Measurements from ENCODE around the gene ADGRF5.

The ADGRF5 gene

GRCh38 chr6:46932526-46933319, 11.0 kb upstream of the ADGRF5 start:
- no peak for DNase-seq

GRCh38 chr6:46931416-46931815, 9.7 kb upstream of the ADGRF5 start:
- no peak for DNase-seq

GRCh38 chr6:46930331-46930730, 8.6 kb upstream of the ADGRF5 start:
- DNase-seq = no peak

- no peak for DNase-seq
Measured at GRCh38 chr6:46927066-46927465, 5.3 kb upstream of the ADGRF5 start.

- no peak for DNase-seq
Measured at GRCh38 chr6:46926481-46926880, 4.7 kb upstream of the ADGRF5 start.

GRCh38 chr6:46925563-46926253, 4.0 kb upstream of the ADGRF5 start:
- no peak for DNase-seq

GRCh38 chr6:46923476-46923875, 1.7 kb upstream of the ADGRF5 start:
- no peak for DNase-seq

GRCh38 chr6:46921059-46921458, 679 bp downstream of the ADGRF5 start:
- no peak for DNase-seq

GRCh38 chr6:46918806-46919205, 2.9 kb downstream of the ADGRF5 start:
- DNase-seq = no peak

- DNase-seq = peak; percentile 16
Measured at GRCh38 chr6:46917002-46917545, 4.7 kb downstream of the ADGRF5 start.

GRCh38 chr6:46915866-46916265, 5.9 kb downstream of the ADGRF5 start:
- peak; percentile 12 for DNase-seq

- DNase-seq = peak; percentile 24
Measured at GRCh38 chr6:46915380-46915779, 6.4 kb downstream of the ADGRF5 start.

- peak; percentile 88 for DNase-seq
Measured at GRCh38 chr6:46914279-46914810, 7.4 kb downstream of the ADGRF5 start.

- DNase-seq = peak; percentile 36
Measured at GRCh38 chr6:46909371-46909770, 12.4 kb downstream of the ADGRF5 start.

- no peak for DNase-seq
Measured at GRCh38 chr6:46906776-46907175, 15.0 kb downstream of the ADGRF5 start.

- no peak for DNase-seq
Measured at GRCh38 chr6:46904117-46904516, 17.6 kb downstream of the ADGRF5 start.

GRCh38 chr6:46903175-46903574, 18.6 kb downstream of the ADGRF5 start:
- DNase-seq = peak; percentile 21

- DNase-seq = no peak
Measured at GRCh38 chr6:46901882-46902314, 19.8 kb downstream of the ADGRF5 start.

GRCh38 chr6:46900266-46900665, 21.5 kb downstream of the ADGRF5 start:
- DNase-seq = no peak

GRCh38 chr6:46899659-46900058, 22.1 kb downstream of the ADGRF5 start:
- DNase-seq = no peak

GRCh38 chr6:46898006-46898405, 23.7 kb downstream of the ADGRF5 start:
- DNase-seq = no peak

GRCh38 chr6:46896871-46897270, 24.9 kb downstream of the ADGRF5 start:
- DNase-seq = no peak

- DNase-seq = no peak
Measured at GRCh38 chr6:46895930-46896329, 25.8 kb downstream of the ADGRF5 start.

GRCh38 chr6:46894433-46894832, 27.3 kb downstream of the ADGRF5 start:
- DNase-seq = no peak
